Stomach smooth muscle (tissue), 2 donors: ENCODE results near the gene RFX7.

ENCODE experiments used
- H3K27ac ChIP-seq: one replicate; pipeline ENCODE4 v1.7.0; 2013; ENCODE audit warnings: mild to moderate bottlenecking, low read length, inconsistent platforms
- H3K27me3 ChIP-seq, 2 donors: one replicate each; pipeline ENCODE4 v1.7.0; 2013; ENCODE audit warnings: low read length in 2 of 2; ENCODE audit not compliant: insufficient read depth in 2 of 2, control insufficient read depth in 1 of 2
- H3K36me3 ChIP-seq, 2 donors: one replicate each; pipeline ENCODE4 v1.7.0; 2013; ENCODE audit warnings: low read length in 2 of 2; ENCODE audit not compliant: control insufficient read depth in 2 of 2, insufficient read depth in 2 of 2
- H3K4me1 ChIP-seq: one replicate; pipeline ENCODE4 v1.7.0; 2013; ENCODE audit warnings: low read length; ENCODE audit not compliant: control insufficient read depth, insufficient read depth
- H3K4me3 ChIP-seq, 2 donors: one replicate each; pipeline ENCODE4 v1.7.0; 2013; ENCODE audit warnings: low read length in 2 of 2
- H3K9ac ChIP-seq, 2 donors: one replicate each; pipeline ENCODE4 v1.7.0; 2013; ENCODE audit warnings: low read length in 2 of 2, mild to moderate bottlenecking in 1 of 2
- H3K9me3 ChIP-seq, 2 donors: one replicate each; pipeline ENCODE4 v1.7.0; 2013; ENCODE audit warnings: low read length in 2 of 2; ENCODE audit not compliant: control insufficient read depth in 2 of 2
- donor health status: healthy.
- donor health status: Pancreatic carcinoma.

RFX7 gene

DNA sequence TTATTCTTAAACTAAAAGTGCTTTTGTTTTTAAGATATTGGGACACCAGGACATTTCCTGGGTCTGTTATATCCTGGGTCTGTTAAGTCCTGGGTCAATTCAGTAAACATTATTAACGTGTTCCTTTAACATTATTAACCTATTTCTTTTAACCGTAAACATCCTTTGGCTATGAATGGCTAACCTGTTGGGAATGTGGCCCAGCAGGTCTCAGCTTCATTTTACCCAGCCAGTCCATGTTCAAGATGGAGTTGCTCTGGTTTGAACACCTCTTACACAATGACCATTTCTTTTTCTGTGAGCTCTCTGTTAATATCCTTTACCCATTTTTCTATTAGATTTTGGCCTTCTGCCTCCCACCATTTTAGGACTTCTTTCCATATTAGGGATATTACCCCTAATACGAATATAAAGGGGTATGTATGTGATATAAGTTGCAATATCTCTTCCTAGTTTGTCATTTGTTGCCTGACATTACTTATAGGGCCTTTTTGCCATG lies 161.4 kb downstream of the RFX7 start:
- Histone ChIP-seq H3K4me3 (no peak overlapping the region), H3K27me3 (no peaks in the 10 kb centered on the region), H3K9me3 (no peaks in the 10 kb centered on the region), H3K27ac (no peak overlapping the region), H3K9ac (no peak overlapping the region), H3K36me3 (no peaks in the 10 kb centered on the region), H3K4me1 (no peaks in the 10 kb centered on the region)

- Histone ChIP-seq H3K27me3 (no peaks in the 10 kb centered on the region), H3K4me3 (no peak overlapping the region), H3K36me3 (no peaks in the 10 kb centered on the region), H3K9me3 (no peaks in the 10 kb centered on the region), H3K9ac (no peak overlapping the region), H3K4me1 (no peaks in the 10 kb centered on the region), H3K27ac (no peak overlapping the region)
Observed at GRCh38 chr15:56077081-56077480, 166.6 kb downstream of the RFX7 start.

- Histone ChIP-seq H3K9ac (no peak overlapping the region), H3K4me3 (no peak overlapping the region), H3K27me3 (no peaks in the 10 kb centered on the region), H3K36me3 (no peaks in the 10 kb centered on the region), H3K27ac (no peak overlapping the region), H3K4me1 (no peaks in the 10 kb centered on the region), H3K9me3 (no peaks in the 10 kb centered on the region)
Observed at GRCh38 chr15:56076640-56077039, 167.0 kb downstream of the RFX7 start.

GRCh38 chr15:56074481-56075265 lies 169.0 kb downstream of the RFX7 start:
- no peak overlapping the region for H3K27ac ChIP-seq
- no peaks in the 10 kb centered on the region for H3K36me3 ChIP-seq
- H3K9ac ChIP-seq = no peak overlapping the region
- no peaks in the 10 kb centered on the region for H3K27me3 ChIP-seq
- H3K9me3 ChIP-seq = no peaks in the 10 kb centered on the region
- H3K4me1 ChIP-seq = no peaks in the 10 kb centered on the region
- no peak overlapping the region for H3K4me3 ChIP-seq

DNA sequence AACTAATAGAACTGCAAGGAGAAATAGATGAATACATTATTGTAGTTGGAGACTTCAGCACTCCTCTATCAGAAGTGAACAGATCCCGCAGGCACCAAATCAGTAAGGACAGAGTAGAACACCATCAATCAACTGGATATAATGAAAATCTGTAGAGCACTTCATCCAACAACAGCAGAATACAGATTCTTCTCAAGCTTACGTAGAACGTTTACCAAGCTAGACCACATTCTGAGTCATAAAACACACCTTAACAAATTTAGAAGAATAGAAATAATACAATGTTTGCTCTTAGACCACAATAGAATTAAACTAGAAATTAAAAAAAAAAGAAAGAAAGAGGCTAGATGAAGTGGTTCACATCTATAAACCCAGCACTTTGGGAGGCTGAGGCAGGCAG lies 179.5 kb downstream of the RFX7 start:
- Histone ChIP-seq H3K9me3 (no peaks in the 10 kb centered on the region), H3K27ac (no peak overlapping the region), H3K4me1 (no peaks in the 10 kb centered on the region)

GRCh38 chr15:56059716-56060115 lies 184.0 kb downstream of the RFX7 start:
- Histone ChIP-seq H3K4me1 (no peaks in the 10 kb centered on the region), H3K4me3 (no peak overlapping the region), H3K27ac (no peak overlapping the region), H3K9ac (no peak overlapping the region), H3K9me3 (no peaks in the 10 kb centered on the region), H3K27me3 (no peaks in the 10 kb centered on the region), H3K36me3 (no peaks in the 10 kb centered on the region)

More for the DNA sequence above, 179.5 kb downstream of the RFX7 start:
- Histone ChIP-seq H3K27me3 (no peaks in the 10 kb centered on the region), H3K36me3 (no peaks in the 10 kb centered on the region), H3K9ac (no peak overlapping the region), H3K4me3 (no peak overlapping the region)

GRCh38 chr15:56058986-56059385 lies 184.7 kb downstream of the RFX7 start:
- H3K27ac ChIP-seq = no peak overlapping the region

DNA sequence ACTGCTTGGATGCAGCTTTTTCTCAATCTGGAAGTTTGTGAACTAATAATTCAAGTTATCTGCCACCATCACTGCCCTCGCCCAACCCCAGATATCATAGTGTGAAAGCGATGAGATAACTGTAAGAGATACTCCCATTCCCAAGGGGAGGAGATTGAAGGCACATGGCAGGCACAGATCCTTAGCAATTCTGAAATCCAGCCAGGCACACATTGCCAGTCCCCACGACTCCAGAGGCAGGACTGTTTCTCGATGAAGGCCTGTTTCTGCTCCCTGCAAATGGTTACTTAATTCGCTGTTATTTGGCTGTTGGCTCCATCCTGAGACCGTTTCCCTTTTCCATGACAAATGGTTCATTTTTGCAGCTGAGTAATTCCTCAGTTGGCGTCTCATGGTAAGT lies 187.1 kb downstream of the RFX7 start:
- Histone ChIP-seq H3K36me3 (no peaks in the 10 kb centered on the region), H3K27me3 (no peaks in the 10 kb centered on the region), H3K9ac (no peak overlapping the region), H3K4me3 (no peak overlapping the region), H3K4me1 (no peaks in the 10 kb centered on the region), H3K9me3 (no peaks in the 10 kb centered on the region), H3K27ac (no peak overlapping the region)

More at GRCh38 chr15:56058986-56059385, 184.7 kb downstream of the RFX7 start:
- no peaks in the 10 kb centered on the region for H3K9me3 ChIP-seq
- H3K4me3 ChIP-seq = no peak overlapping the region
- no peaks in the 10 kb centered on the region for H3K36me3 ChIP-seq
- H3K4me1 ChIP-seq = no peaks in the 10 kb centered on the region
- H3K9ac ChIP-seq = no peak overlapping the region
- H3K27me3 ChIP-seq = no peaks in the 10 kb centered on the region

DNA sequence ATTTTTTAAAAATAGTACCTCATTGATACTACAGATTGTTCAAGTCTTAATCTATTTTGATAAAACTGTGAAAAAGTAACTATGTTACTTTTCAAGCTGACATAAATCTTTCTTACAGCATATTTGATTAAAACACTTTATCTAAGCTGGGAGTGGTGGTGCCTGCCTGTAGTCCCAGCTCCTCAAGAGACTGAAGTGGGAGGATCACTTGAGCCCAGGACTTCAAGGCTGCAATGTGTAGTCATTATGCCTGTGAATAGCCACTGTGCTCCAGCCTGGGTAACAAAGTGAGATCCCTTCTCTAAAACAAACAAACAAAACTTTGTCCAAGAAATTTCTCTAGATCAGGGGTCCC lies 190.7 kb downstream of the RFX7 start:
- H3K4me1 ChIP-seq = no peaks in the 10 kb centered on the region
- H3K9ac ChIP-seq = no peak overlapping the region
- no peaks in the 10 kb centered on the region for H3K9me3 ChIP-seq
- no peaks in the 10 kb centered on the region for H3K27me3 ChIP-seq
- H3K27ac ChIP-seq = no peak overlapping the region
- no peak overlapping the region for H3K4me3 ChIP-seq
- no peaks in the 10 kb centered on the region for H3K36me3 ChIP-seq

DNA sequence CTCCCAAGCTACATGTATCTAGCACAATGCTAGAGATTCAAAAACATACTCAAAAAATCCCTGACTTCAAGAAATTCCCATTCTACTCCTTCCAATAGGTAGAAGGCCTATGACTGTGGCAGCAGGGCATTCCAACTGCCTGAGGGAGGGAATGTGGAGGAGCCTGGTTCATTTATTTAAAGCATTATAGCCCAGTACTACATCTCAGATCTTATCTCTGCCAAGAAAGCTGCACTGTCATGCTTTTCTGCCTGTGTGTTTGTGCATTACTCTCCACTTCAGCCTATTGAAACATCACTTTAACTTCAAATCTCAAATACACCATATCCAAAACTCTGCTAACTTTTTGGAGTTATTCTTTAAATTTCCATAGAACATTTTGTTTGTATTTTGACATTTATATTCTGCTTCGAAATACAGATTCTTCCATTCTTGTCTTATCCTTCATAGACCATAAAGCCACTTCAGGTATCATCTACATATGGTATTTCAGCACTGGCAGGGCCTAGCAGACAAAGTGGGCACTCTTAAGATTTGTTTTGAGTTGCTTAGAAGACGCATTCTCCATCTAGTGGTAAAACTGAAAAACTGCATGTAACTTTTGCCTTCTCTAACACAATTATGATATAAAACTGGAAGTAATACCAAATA lies 191.2 kb downstream of the RFX7 start:
- no peaks in the 10 kb centered on the region for H3K36me3 ChIP-seq
- H3K4me3 ChIP-seq = no peak overlapping the region
- H3K9me3 ChIP-seq = no peaks in the 10 kb centered on the region
- H3K27ac ChIP-seq = no peak overlapping the region
- H3K27me3 ChIP-seq = no peaks in the 10 kb centered on the region
- no peak overlapping the region for H3K9ac ChIP-seq
- H3K4me1 ChIP-seq = no peaks in the 10 kb centered on the region

- H3K27me3 ChIP-seq = no peaks in the 10 kb centered on the region
- H3K4me1 ChIP-seq = no peaks in the 10 kb centered on the region
- H3K27ac ChIP-seq = no peak overlapping the region
- no peak overlapping the region for H3K4me3 ChIP-seq
- no peaks in the 10 kb centered on the region for H3K36me3 ChIP-seq
- H3K9me3 ChIP-seq = no peaks in the 10 kb centered on the region
- no peak overlapping the region for H3K9ac ChIP-seq
Observed at GRCh38 chr15:56051676-56052075, 192.0 kb downstream of the RFX7 start.
